PC-3 (cell line): Measurements from ENCODE around the gene SWSAP1. TPM values are rescaled to one million over a fixed set of nuclear protein-coding genes. Genes with fewer than 3 reads are reported as not detected.

Source experiments
- ATAC-seq: fragments of 200-7000 bp; cut with Tn5 transposase; 2 replicates; pipeline ENCODE4 v1.9.1; 2020; ENCODE audit warnings: mild to moderate bottlenecking, moderate library complexity
- BruUV-seq: library from RNA; stranded (reverse); fragments of 400-500 nt; replicated peaks from 2 replicates; lab custom pipeline; 2021; lab: Mats Ljungman, UMichigan
- CTCF ChIA-PET: fragments of 300-600 bp; sonication (Branson Sonifier 250); formaldehyde crosslinking; loops from one replicate; lab custom pipeline; 2022; ENCODE audit warnings: antibody characterized with exemption; lab: Charles Lee
- POLR2A ChIA-PET: fragments of 300-600 bp; sonication (Branson Sonifier 250); formaldehyde crosslinking; loops from one replicate; lab custom pipeline; 2022; ENCODE audit warnings: antibody characterized with exemption; ENCODE audit not compliant: unreplicated experiment; lab: Charles Lee
- DNase-seq: peaks from one replicate; pipeline ENCODE4 v3.0.0-alpha.2; 2015
- H2AFZ ChIP-seq: fragments of 300-600 bp; sonication (generic); 2 replicates; pipeline ENCODE4 v1.6.0; 2016; ENCODE audit warnings: antibody characterized with exemption, low read length
- H3F3A ChIP-seq: fragments of 300-600 bp; sonication (generic); one replicate; pipeline ENCODE4 v1.6.0; 2017; ENCODE audit warnings: antibody characterized with exemption, low read length, control low read depth, mild to moderate bottlenecking; ENCODE audit not compliant: unreplicated experiment
- H3K27ac ChIP-seq: fragments of 300-600 bp; sonication (generic); 2 replicates; pipeline ENCODE4 v1.5.1; 2016; ENCODE audit warnings: mild to moderate bottlenecking, low read length
- H3K27me3 ChIP-seq: fragments of 300-600 bp; sonication (generic); 2 replicates; pipeline ENCODE4 v1.6.1; 2016; ENCODE audit warnings: low read length, mixed read lengths
- H3K36me3 ChIP-seq: fragments of 300-600 bp; sonication (generic); 2 replicates; pipeline ENCODE4 v1.6.1; 2016; ENCODE audit warnings: low read depth, mixed run types, low read length, mixed read lengths
- H3K4me1 ChIP-seq: fragments of 300-600 bp; sonication (generic); 2 replicates; pipeline ENCODE4 v1.5.1; 2016; ENCODE audit warnings: low read length; ENCODE audit not compliant: insufficient read depth
- H3K4me2 ChIP-seq: fragments of 300-600 bp; sonication (generic); 2 replicates; pipeline ENCODE4 v1.6.0; 2016; ENCODE audit warnings: low read length
- H3K4me3 ChIP-seq: fragments of 300-600 bp; sonication (generic); 2 replicates; pipeline ENCODE4 v1.5.1; 2016; ENCODE audit warnings: mild to moderate bottlenecking, low read length, mixed read lengths
- H3K79me2 ChIP-seq: fragments of 300-600 bp; sonication (generic); 2 replicates; pipeline ENCODE4 v1.6.1; 2017; ENCODE audit warnings: low read length, mixed read lengths
- H3K9ac ChIP-seq: fragments of 300-600 bp; sonication (generic); 2 replicates; pipeline ENCODE4 v1.6.0; 2016; ENCODE audit warnings: mild to moderate bottlenecking, low read length
- H3K9me2 ChIP-seq: fragments of 300-600 bp; sonication (generic); replicated peaks from 2 replicates; pipeline ENCODE4 v1.6.1; 2016; ENCODE audit warnings: mixed run types, low read length, mixed read lengths
- H3K9me3 ChIP-seq: fragments of 300-600 bp; sonication (generic); 2 replicates; pipeline ENCODE4 v1.6.1; 2016; ENCODE audit warnings: low read length, mixed read lengths
- H4K20me1 ChIP-seq: fragments of 300-600 bp; sonication (generic); 2 replicates; pipeline ENCODE4 v1.6.1; 2016; ENCODE audit warnings: low read length, mixed read lengths
- CTCF ChIP-seq: fragments of 300-600 bp; sonication (generic); conservative IDR thresholded peaks from 2 replicates; pipeline ENCODE4 v1.5.1; 2017; ENCODE audit warnings: antibody characterized with exemption, low read depth, mild to moderate bottlenecking, low read length
- EZH2 ChIP-seq: fragments of 300-600 bp; sonication (generic); IDR thresholded peaks from one replicate; pipeline ENCODE4 v1.6.1; 2017; ENCODE audit warnings: antibody characterized with exemption, mild to moderate bottlenecking, low read length; ENCODE audit not compliant: unreplicated experiment
- EZH2phosphoT487 ChIP-seq: fragments of 300-600 bp; sonication (generic); IDR thresholded peaks from 2 replicates; pipeline ENCODE4 v1.6.1; 2018; ENCODE audit warnings: mild to moderate bottlenecking, antibody characterized with exemption, low read length, borderline replicate concordance
- intact Hi-C: fragments of 100-400 bp; cut with micrococcal nuclease; formaldehyde crosslinking; loops from 2 replicates; pipeline ENCODE4 v1.9.0; 2023
- total RNA-seq: library from RNA; depleted of rRNA; stranded (reverse); fragments of >200 nt; gene quantifications from 2 replicates; pipeline ENCODE4 v1.2.3, GENCODE V29; 2014

The SWSAP1 gene
- total RNA-seq, 1 experiment from 2014 or later = 6.1 TPM

- Histone ChIP-seq H3K4me1 (peaks cover 8% of the 10 kb centered on the region), H4K20me1 (peaks cover 4% of the 10 kb centered on the region; the same call in 1 of the 2 replicates), H3K79me2 (peaks cover 13% of the 10 kb centered on the region), H2AFZ (no peak overlapping the region), H3K27ac (no peak overlapping the region), H3K9me3 (no peaks in the 10 kb centered on the region), H3K4me2 (peak overlapping the region; percentile 100; the same call in 1 of the 2 replicates), H3F3A (no peaks in the 10 kb centered on the region), H3K4me3 (peak overlapping the region; percentile 90; the same call in 1 of the 2 replicates), H3K9me2 (no peaks in the 10 kb centered on the region), H3K27me3 (no peaks in the 10 kb centered on the region), H3K36me3 (no peaks in the 10 kb centered on the region; the same call in 1 of the 2 replicates), H3K9ac (no peak overlapping the region)
- CTCF ChIA-PET = no interaction called here
- DNase-seq (no peak), ATAC-seq (no peak)
- intact Hi-C loops = no loop called here
- BruUV-seq = no TSS peak
- TF ChIP-seq CTCF = no peak
- TF ChIP-seq EZH2 = no peak
- no peak for TF ChIP-seq EZH2phosphoT487
- POLR2A ChIA-PET = no interaction called here
Observed at GRCh38 chr19:11356676-11357550, 17.6 kb upstream of the SWSAP1 start.

- H3K27me3 ChIP-seq = no peaks in the 10 kb centered on the region
- peaks cover 13% of the 10 kb centered on the region for H3K79me2 ChIP-seq
- H4K20me1 ChIP-seq = peaks cover 4% of the 10 kb centered on the region; the same call in 1 of the 2 replicates
- H3F3A ChIP-seq = no peaks in the 10 kb centered on the region
- no peak overlapping the region for H3K9ac ChIP-seq
- DNase-seq = no peak
- ChIA-PET POLR2A (no interaction called here), CTCF (no interaction called here)
- no peak overlapping the region for H3K4me3 ChIP-seq
- H3K27ac ChIP-seq = no peak overlapping the region
- no peak for ATAC-seq
- no peak overlapping the region for H2AFZ ChIP-seq
- peaks cover 3% of the 10 kb centered on the region; the same call in 1 of the 2 replicates for H3K36me3 ChIP-seq
- H3K9me2 ChIP-seq = no peaks in the 10 kb centered on the region
- no peak overlapping the region for H3K4me2 ChIP-seq
- intact Hi-C loops = no loop called here
- TF ChIP-seq EZH2phosphoT487 (no peak), EZH2 (no peak), CTCF (no peak)
- no TSS peak for BruUV-seq
- H3K9me3 ChIP-seq = no peaks in the 10 kb centered on the region
- peaks cover 8% of the 10 kb centered on the region for H3K4me1 ChIP-seq
Observed at GRCh38 chr19:11359421-11359820, 15.0 kb upstream of the SWSAP1 start.
